OCI-M2 (cell line): ENCODE data around the gene FREM2.

Experiments
- DNase-seq: peaks from one replicate; lab custom pipeline; 2025; ENCODE audit not compliant: unreplicated experiment; lab: John Stamatoyannopoulos, UW

FREM2 gene

GRCh38 chr13:38687246-38688229, 661 bp downstream of the FREM2 start:
- DNase-seq, result no peak

GRCh38 chr13:38688674-38689073, 1.8 kb downstream of the FREM2 start:
- DNase-seq, result no peak

GRCh38 chr13:38690231-38690630, 3.4 kb downstream of the FREM2 start:
- DNase-seq, result no peak

- no peak for DNase-seq
Measured at GRCh38 chr13:38693168-38693567, 6.3 kb downstream of the FREM2 start.

- no peak for DNase-seq
Measured at GRCh38 chr13:38693641-38694040, 6.8 kb downstream of the FREM2 start.

- no peak for DNase-seq
Measured at GRCh38 chr13:38697197-38697596, 10.3 kb downstream of the FREM2 start.

GRCh38 chr13:38697628-38698333, 10.9 kb downstream of the FREM2 start:
- no peak for DNase-seq

GRCh38 chr13:38700051-38700450, 13.2 kb downstream of the FREM2 start:
- no peak for DNase-seq

GRCh38 chr13:38702669-38703068, 15.8 kb downstream of the FREM2 start:
- no peak for DNase-seq

- no peak for DNase-seq
Measured at GRCh38 chr13:38703255-38703654, 16.4 kb downstream of the FREM2 start.

GRCh38 chr13:38705365-38705764, 18.5 kb downstream of the FREM2 start:
- no peak for DNase-seq

- no peak for DNase-seq
Measured at GRCh38 chr13:38707460-38707859, 20.6 kb downstream of the FREM2 start.

- no peak for DNase-seq
Measured at GRCh38 chr13:38713046-38713445, 26.2 kb downstream of the FREM2 start.

- no peak for DNase-seq
Measured at GRCh38 chr13:38718374-38718773, 31.5 kb downstream of the FREM2 start.

GRCh38 chr13:38730332-38730731, 43.5 kb downstream of the FREM2 start:
- DNase-seq, result no peak

GRCh38 chr13:38733146-38733545, 46.3 kb downstream of the FREM2 start:
- no peak for DNase-seq

GRCh38 chr13:38735665-38736440, 49.0 kb downstream of the FREM2 start:
- no peak for DNase-seq

GRCh38 chr13:38743466-38743865, 56.6 kb downstream of the FREM2 start:
- no peak for DNase-seq

- DNase-seq, result no peak
Measured at GRCh38 chr13:38752686-38753085, 65.8 kb downstream of the FREM2 start.

- DNase-seq, result no peak
Measured at GRCh38 chr13:38753878-38754277, 67.0 kb downstream of the FREM2 start.

- no peak for DNase-seq
Measured at GRCh38 chr13:38755793-38756192, 68.9 kb downstream of the FREM2 start.
